Activated effector memory CD4-positive, alpha-beta T cell treated with Interleukin-2 at 50 U/mL for 16 hours (primary cell): Measurements from ENCODE around the gene PTPRN2.

Experiments
- DNase-seq: peaks from one replicate; pipeline ENCODE4 v3.0.0-alpha.2; 2020

PTPRN2 gene

GRCh38 chr7:158073845-158074840 lies 513.5 kb downstream of the PTPRN2 start:
- no peak for DNase-seq

- DNase-seq: no peak
These were observed 514.5 kb downstream of the PTPRN2 start for GRCh38 chr7:158072991-158073730.

- no peak for DNase-seq
These were observed 517.3 kb downstream of the PTPRN2 start for GRCh38 chr7:158070222-158070920.

GRCh38 chr7:158068853-158069252 lies 518.8 kb downstream of the PTPRN2 start:
- no peak for DNase-seq

GRCh38 chr7:158067931-158068482 lies 519.6 kb downstream of the PTPRN2 start:
- no peak for DNase-seq

GRCh38 chr7:158067219-158067930 lies 520.2 kb downstream of the PTPRN2 start:
- no peak for DNase-seq

- DNase-seq: no peak
These were observed 521.5 kb downstream of the PTPRN2 start for GRCh38 chr7:158066085-158066484.

- no peak for DNase-seq
These were observed 522.3 kb downstream of the PTPRN2 start for GRCh38 chr7:158065340-158065739.

GRCh38 chr7:158064631-158065030 lies 523.0 kb downstream of the PTPRN2 start:
- no peak for DNase-seq

GRCh38 chr7:158063850-158064610 lies 523.6 kb downstream of the PTPRN2 start:
- no peak for DNase-seq

GRCh38 chr7:158062661-158063060 lies 525.0 kb downstream of the PTPRN2 start:
- DNase-seq: no peak

- no peak for DNase-seq
These were observed 525.6 kb downstream of the PTPRN2 start for GRCh38 chr7:158061884-158062656.

GRCh38 chr7:158061026-158061630 lies 526.5 kb downstream of the PTPRN2 start:
- DNase-seq: no peak

- DNase-seq: no peak
These were observed 527.4 kb downstream of the PTPRN2 start for GRCh38 chr7:158060216-158060615.

- DNase-seq: no peak
These were observed 530.2 kb downstream of the PTPRN2 start for GRCh38 chr7:158057446-158057845.

GRCh38 chr7:158056761-158057160 lies 530.9 kb downstream of the PTPRN2 start:
- no peak for DNase-seq

GRCh38 chr7:158055726-158056510 lies 531.7 kb downstream of the PTPRN2 start:
- DNase-seq: no peak

- no peak for DNase-seq
These were observed 533.0 kb downstream of the PTPRN2 start for GRCh38 chr7:158054611-158055010.

- no peak for DNase-seq
These were observed 533.5 kb downstream of the PTPRN2 start for GRCh38 chr7:158054081-158054480.
